Choroid plexus epithelial cell (primary cell): ENCODE measurements around the gene HSPB2.
A peak's percentile ranks its signal among the peaks of the same experiment; 100 is the strongest.

Experiments used
- DNase-seq: peaks from one replicate; pipeline ENCODE4 v3.0.0-alpha.2; 2010; ENCODE audit warnings: low read depth
- H3K4me3 ChIP-seq: 2 replicates; pipeline ENCODE4 v1.5.1; 2011; ENCODE audit warnings: low read depth, mild to moderate bottlenecking, control low read depth, low read length, moderate library complexity
- CTCF ChIP-seq: conservative IDR thresholded peaks from 2 replicates; pipeline ENCODE4 v1.5.1; 2011; ENCODE audit warnings: low read depth, mild to moderate bottlenecking, control low read depth, inconsistent platforms, low read length, moderate library complexity

HSPB2 gene

GRCh38 chr11:111921541-111922230 lies 9.2 kb downstream of the HSPB2 start:
- TF ChIP-seq CTCF: no peak
- H3K4me3 ChIP-seq: no peak overlapping the region
- DNase-seq: no peak

- peak; percentile 89 for DNase-seq
- no peak overlapping the region for H3K4me3 ChIP-seq
- TF ChIP-seq CTCF: no peak
Measured at GRCh38 chr11:111922803-111923202, 10.3 kb downstream of the HSPB2 start.

- no peak for TF ChIP-seq CTCF
- peak; percentile 50 for DNase-seq
Measured at GRCh38 chr11:111923351-111923788, 10.8 kb downstream of the HSPB2 start.

GRCh38 chr11:111923951-111924350 lies 11.4 kb downstream of the HSPB2 start:
- no peak for DNase-seq
- no peak for TF ChIP-seq CTCF
- H3K4me3 ChIP-seq: no peak overlapping the region

More at GRCh38 chr11:111923351-111923788, 10.8 kb downstream of the HSPB2 start:
- no peak overlapping the region for H3K4me3 ChIP-seq

- TF ChIP-seq CTCF: no peak
- DNase-seq: no peak
- H3K4me3 ChIP-seq: no peak overlapping the region
Measured at GRCh38 chr11:111925953-111926352, 13.4 kb downstream of the HSPB2 start.

GRCh38 chr11:111926505-111927391 lies 14.2 kb downstream of the HSPB2 start:
- DNase-seq: peak; percentile 99
- H3K4me3 ChIP-seq: peak overlapping the region; percentile 60
- peak; percentile 16 for TF ChIP-seq CTCF
